GM21367 (cell line): ENCODE measurements around the gene COTL1.

Source experiments
- ATAC-seq: cut with Tn5 transposase; IDR thresholded peaks from one replicate; pipeline ENCODE4 v1.9.1; 2021; ENCODE audit not compliant: unreplicated experiment

The COTL1 gene

DNA sequence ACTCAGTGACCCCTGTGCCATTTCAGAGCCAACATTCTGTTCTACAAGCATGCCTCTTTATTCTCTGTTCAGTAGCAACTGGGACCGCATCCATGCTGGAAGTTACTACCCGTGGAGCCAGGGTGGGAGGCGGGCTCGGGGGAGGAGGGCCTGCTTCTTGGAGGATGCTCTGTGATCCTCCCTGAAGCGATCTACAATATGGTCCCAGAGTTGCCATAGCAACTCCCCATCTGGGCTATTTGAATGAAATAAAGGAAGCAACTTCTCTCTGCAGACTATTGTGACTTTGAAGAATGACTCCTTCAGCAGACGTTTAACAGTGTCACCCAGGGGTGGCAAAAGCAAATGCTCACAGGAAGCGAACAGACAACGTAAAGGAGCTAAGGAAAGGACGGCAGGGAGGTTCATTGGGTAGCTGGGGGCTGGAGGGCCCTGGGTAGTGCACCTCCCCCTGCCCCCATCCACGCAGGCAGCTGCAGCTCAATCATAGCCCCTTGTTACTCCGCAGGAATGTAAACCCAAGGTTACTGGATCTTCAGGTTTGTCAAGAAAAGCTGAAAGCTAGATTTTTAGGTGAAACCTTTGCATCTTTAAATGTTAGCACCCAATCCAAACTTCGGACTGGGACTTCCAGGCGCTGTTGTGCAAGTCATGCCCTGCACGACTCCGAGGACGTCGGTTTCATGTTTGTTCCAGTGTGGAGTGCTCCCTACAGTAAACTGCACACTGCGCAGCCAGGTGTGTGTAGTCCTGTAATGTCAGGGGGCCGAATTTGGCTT lies 62.3 kb downstream of the COTL1 start:
- ATAC-seq, result no peak

DNA sequence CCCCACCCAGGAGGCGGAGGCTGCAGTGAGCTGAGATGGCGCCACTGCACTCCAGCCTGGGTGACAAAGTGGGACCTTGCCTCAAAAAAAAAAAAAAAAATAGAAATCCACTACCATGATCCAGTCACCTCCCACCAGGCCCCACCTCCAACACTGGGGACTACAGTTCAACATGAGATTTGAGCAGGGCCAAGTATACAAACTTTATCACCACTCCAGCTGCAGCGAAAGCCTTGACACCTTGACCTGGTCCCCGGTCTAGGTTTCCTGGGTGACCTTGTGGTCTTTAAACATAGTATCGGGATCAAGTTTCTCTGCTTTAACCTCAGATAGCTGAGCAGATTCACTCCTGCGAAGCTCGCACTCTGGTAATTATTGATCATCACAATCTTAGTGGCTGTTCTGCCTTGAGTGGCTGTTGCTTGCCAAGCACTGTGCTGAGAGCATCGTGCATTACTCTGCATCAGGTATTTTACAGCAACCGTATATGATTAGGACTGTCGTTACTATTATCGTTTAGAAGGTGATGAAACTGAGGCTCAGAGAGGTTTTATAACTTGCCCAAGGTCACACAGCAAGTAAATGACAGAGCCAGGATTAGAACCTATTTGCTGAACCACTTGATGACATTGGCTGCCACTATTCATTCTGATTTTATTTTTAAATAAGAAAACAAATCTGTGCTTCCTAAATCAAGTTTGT lies 63.1 kb downstream of the COTL1 start:
- no peak for ATAC-seq

- ATAC-seq, result no peak
Observed at GRCh38 chr16:84553873-84554399, 63.9 kb downstream of the COTL1 start.

DNA sequence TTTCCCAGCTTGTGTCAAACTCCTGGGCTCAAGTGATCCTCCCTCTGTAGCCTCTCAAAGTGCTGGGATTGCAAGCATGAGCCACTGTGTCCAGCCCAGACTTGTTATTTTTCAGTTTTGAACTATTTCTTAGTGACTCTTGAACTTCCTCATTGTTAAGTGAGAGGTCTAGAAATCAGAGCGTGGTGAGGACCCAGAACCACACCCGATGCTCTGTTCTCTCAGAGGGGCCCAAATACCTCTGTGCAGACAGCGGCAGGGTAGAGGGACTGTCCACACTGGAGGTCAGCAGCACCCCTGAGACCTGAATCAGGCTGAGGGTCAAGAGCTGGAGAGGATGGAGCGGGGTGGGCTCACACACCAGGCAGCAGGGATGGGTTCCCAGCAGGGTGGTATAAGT lies 65.7 kb downstream of the COTL1 start:
- ATAC-seq, result no peak

- no peak for ATAC-seq
Observed at GRCh38 chr16:84550096-84550495, 67.8 kb downstream of the COTL1 start.

GRCh38 chr16:84548971-84549844 lies 68.7 kb downstream of the COTL1 start:
- ATAC-seq, result no peak

- ATAC-seq, result no peak
Observed at GRCh38 chr16:84548508-84548907, 69.4 kb downstream of the COTL1 start.

DNA sequence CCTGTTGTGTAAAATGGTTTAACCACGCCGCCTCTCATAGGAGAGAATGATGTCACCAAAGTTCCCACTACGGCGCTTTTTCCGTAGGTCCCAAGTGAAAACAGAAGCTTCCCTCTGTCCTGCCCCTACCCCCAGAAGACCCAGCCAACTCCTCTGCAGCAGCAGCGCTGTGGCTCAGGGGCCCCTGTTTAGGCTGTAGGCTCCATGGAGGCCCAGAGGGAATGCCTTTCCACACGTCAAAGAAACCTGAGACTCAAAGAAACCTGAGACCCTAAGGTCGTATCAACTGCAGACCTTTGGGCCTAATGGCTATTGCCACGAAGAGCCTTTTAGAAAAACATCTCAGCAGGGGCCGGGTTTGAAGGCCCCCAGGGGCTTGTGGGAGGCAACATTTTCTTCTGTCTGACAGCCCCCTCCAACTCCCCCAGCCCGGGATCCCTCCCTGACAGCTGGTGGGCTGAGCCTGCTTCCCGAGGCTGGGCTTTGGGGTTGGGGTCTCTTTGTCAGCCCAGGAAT lies 70.3 kb downstream of the COTL1 start:
- no peak for ATAC-seq

DNA sequence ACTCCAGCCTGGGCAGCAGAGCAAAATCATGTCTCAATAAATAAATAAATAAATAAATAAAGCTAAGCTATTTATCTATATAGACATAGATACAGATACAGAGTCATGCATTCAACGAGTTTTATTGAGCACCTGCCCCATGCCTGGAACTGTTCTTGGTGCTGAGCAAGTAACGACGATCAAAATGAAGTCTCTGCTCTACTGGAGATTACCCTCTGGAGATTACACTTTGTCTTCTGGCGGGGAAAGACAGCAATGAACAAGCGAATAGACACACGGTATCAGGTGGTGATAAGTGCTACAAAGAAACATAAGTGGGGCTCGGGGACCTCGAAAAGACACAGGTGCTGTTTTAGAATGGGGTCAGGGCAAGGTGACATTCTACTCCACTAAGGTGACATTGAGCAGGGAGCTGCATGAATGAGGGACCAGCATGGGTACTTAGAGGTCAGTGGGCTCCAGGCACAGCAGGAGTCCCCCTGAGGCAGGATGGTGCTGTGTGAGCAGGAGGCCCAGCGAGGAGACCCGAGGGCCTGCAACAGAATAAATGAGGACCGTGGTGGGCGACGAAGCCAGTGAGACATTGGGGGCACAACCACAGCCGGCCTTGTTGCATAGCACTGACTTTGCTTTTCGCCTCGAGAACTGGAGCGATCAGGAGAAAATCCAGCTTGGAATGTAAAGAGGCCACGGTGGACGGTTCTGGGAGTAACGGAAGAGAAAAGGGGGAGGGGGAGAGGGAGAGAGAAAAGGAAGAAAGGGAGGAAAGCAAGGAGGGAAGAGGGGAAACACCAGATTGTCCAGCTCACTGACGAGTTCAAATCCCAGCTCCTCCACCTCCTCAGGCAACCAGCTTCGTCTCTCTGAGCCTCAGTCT lies 71.0 kb downstream of the COTL1 start:
- ATAC-seq, result no peak

- ATAC-seq, result no peak
Observed at GRCh38 chr16:84545114-84545737, 72.7 kb downstream of the COTL1 start.

DNA sequence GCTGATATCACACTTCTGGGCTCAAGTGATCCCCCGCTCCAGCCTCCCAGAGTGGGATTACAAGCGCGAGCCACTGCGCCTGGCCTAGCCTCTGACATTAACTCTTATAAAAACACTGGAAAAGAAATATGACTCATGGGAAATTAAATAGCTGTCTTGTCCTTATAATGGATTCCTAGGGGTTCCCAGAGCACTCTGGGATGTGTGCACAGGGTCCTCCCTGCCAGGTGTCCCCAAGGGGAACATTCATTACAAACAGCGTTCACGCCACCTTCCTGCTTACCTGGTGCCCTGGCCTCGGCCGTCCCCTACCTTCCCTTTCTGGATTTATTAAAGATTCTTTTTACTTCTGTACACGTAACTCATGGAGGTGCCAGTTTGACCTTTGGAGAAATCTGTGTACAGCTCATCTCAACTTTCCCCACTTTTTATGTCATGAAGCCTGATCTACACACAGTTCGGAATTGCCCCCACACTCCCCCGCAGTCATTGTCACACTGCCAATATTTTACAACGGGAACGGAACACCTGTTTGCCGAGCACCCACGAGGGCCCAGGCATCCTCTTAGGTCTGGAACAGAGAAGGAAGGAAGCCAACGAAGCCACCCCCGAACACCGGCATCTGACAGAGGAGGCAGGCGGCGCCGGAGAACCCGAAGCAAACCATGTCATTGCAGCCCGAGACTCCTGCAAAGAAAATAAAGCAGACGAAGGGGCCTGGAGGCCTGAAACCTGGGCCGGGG lies 73.7 kb downstream of the COTL1 start:
- no peak for ATAC-seq

GRCh38 chr16:84543253-84543652 lies 74.6 kb downstream of the COTL1 start:
- no peak for ATAC-seq

DNA sequence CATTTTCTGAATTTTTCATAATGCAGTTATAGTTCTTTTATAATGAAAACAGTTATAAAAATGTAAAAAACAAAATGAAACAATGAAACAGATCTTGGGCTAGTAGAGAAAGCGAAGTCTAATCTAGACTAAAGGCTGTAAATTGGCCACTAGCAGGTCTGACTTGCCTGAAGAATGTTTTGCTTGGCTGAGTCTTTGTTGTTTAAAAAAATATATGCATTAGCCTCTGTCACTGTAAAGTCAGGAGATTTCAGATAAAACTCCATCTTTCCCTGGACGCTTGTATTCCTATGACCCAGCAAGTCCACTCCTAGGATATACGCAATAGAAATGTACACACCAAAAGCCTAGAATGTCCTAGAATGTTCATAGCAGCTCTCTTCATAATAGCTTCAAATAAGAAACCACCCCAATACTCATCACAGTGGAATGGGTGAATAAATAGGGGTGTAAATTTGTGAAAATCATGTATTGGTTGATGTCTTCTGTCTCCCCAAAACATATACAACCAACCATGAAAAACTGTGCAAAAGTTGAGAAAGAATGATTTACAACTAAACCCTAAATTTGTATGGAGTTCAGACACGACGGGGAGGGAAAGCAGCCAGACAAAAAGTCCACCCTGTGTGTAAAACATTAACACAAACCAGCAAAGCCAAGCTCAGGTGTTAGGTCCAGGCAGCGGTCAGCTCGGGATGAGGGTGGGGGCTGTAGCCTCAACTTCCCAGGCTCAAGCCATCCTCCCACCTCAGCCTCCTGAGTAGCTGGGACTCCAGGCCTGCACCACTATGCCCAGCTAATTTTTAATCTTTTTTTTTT lies 75.7 kb downstream of the COTL1 start:
- no peak for ATAC-seq

DNA sequence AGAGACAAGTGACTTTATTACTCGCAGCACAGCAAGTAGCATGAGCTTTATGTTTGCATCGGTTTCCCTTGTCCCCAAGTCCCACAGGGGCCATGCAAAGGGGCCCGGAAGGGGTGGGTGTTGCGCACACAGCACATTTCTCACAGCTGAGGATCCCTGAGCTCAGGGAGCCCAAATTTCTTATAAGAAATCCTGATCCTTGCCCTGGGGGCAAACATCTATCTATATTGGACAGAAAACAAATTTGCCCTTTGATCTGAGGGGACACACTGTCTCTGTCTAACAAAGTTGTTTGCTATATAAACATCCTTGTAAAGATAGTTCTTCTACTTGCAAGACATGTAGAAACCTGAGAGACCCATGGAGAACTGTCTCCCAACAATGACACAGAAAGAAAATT lies 77.7 kb downstream of the COTL1 start:
- no peak for ATAC-seq

DNA sequence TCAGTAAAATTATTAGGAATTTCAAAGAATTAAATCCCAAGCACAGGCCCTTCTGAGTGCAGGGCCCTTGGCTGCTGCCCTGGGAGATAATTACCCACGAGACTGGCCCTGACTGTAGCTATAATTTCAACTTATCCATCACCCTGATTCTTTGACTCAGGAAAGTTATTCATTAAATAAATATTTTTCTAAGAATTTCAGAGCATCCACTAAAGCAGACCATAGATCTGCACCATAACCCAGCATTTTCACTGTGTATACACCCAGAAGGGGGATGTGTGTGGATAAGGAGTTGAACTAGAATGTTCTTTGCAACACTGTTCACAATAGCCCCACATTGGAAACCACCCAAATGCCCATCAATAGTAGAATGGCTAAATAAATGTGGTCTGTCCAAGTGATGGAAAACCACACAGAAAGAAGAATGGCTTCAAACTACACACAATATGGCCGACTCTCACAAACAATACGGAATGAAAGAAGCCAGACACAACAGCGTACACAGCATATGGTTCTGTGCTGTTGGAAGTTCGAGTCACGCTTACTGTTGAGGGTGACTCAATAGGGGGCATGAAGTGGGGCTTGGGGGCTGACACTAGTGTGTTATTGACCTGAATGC lies 79.5 kb downstream of the COTL1 start:
- no peak for ATAC-seq

GRCh38 chr16:84537491-84538151 lies 80.3 kb downstream of the COTL1 start:
- no peak for ATAC-seq

GRCh38 chr16:84535851-84536250 lies 82.0 kb downstream of the COTL1 start:
- ATAC-seq, result no peak
